ENCODE results near the gene TELO2. TPM values are rescaled to one million over a fixed set of nuclear protein-coding genes. Genes with fewer than 3 reads are reported as not detected.

TELO2 gene
- total RNA-seq, 2 donors from 2014 or later = 85.0 to 91.7 TPM

GRCh38 chr16:1446296-1447080 is 46.7 kb upstream of the TELO2 start:
- H3K4me3 Mint-ChIP-seq = no peak overlapping the region
- no peak for TF ChIP-seq CTCF (conservative IDR thresholded peaks at IDR 0.05)
- Histone ChIP-seq H3K4me1 (ENCODE audit: control insufficient read depth, insufficient read depth, low read length) (no peaks in the 10 kb centered on the region), H3K27ac (ENCODE audit: low read depth, low read length) (no peak overlapping the region), H3K9me3 (ENCODE audit: control insufficient read depth, low read length) (no peaks in the 10 kb centered on the region), H3K36me3 (ENCODE audit: control insufficient read depth, insufficient read depth, low read length) (peaks cover 7% of the 10 kb centered on the region), H3K9ac (ENCODE audit: extremely low read depth, low read length, poor library complexity, severe bottlenecking) (no peak overlapping the region), H3K4me3 (ENCODE audit: low read length) (no peak overlapping the region), H3K27me3 (ENCODE audit: control insufficient read depth, insufficient read depth, low read length, poor library complexity, severe bottlenecking) (no peaks in the 10 kb centered on the region)
- peaks cover 12% of the 10 kb centered on the region for H3K36me3 Mint-ChIP-seq (ENCODE audit: low read depth)
- H3K27me3 Mint-ChIP-seq (ENCODE audit: insufficient read depth) = no peaks in the 10 kb centered on the region
- no peak overlapping the region for H3K27ac Mint-ChIP-seq
- DNase-seq = no peak
- H3K9me3 Mint-ChIP-seq = no peaks in the 10 kb centered on the region
- H3K4me1 Mint-ChIP-seq = no peaks in the 10 kb centered on the region
- WGBS, 2 experiments (ENCODE audit: insufficient coverage in 1 of 2, insufficient read length in 1 of 2) = 95 to 96% methylated on average over 27 to 41 of the region's 41 CpGs

- no peaks in the 10 kb centered on the region for H3K9me3 ChIP-seq (ENCODE audit: control insufficient read depth, low read length)
- H3K27ac Mint-ChIP-seq = no peak overlapping the region
These were observed 45.2 kb upstream of the TELO2 start for GRCh38 chr16:1447965-1448364.

GRCh38 chr16:1448536-1449116 is 44.5 kb upstream of the TELO2 start:
- TF ChIP-seq CTCF (conservative IDR thresholded peaks at IDR 0.05) = no peak
- WGBS, 2 experiments (ENCODE audit: insufficient coverage in 1 of 2, insufficient read length in 1 of 2) = 89 to 94% methylated on average over 19 to 30 of the region's 30 CpGs
- H3K27ac ChIP-seq (ENCODE audit: low read depth, low read length) = no peak overlapping the region
- no peak overlapping the region for H3K9ac ChIP-seq (ENCODE audit: extremely low read depth, low read length, poor library complexity, severe bottlenecking)
- H3K36me3 Mint-ChIP-seq (ENCODE audit: low read depth) = peaks cover 20% of the 10 kb centered on the region
- no peaks in the 10 kb centered on the region for H3K27me3 ChIP-seq (ENCODE audit: control insufficient read depth, insufficient read depth, low read length, poor library complexity, severe bottlenecking)
- H3K4me3 Mint-ChIP-seq = no peak overlapping the region
- H3K4me3 ChIP-seq (ENCODE audit: low read length) = no peak overlapping the region
- H3K36me3 ChIP-seq (ENCODE audit: control insufficient read depth, insufficient read depth, low read length) = peaks cover 9% of the 10 kb centered on the region
- no peaks in the 10 kb centered on the region for H3K9me3 ChIP-seq (ENCODE audit: control insufficient read depth, low read length)
- H3K4me1 ChIP-seq (ENCODE audit: control insufficient read depth, insufficient read depth, low read length) = no peaks in the 10 kb centered on the region
- no peaks in the 10 kb centered on the region for H3K27me3 Mint-ChIP-seq (ENCODE audit: insufficient read depth)
- H3K9me3 Mint-ChIP-seq = no peaks in the 10 kb centered on the region
- H3K4me1 Mint-ChIP-seq = no peaks in the 10 kb centered on the region
- no peak for DNase-seq
- no peak overlapping the region for H3K27ac Mint-ChIP-seq

More at GRCh38 chr16:1447965-1448364, 45.2 kb upstream of the TELO2 start:
- Histone ChIP-seq H3K9ac (ENCODE audit: extremely low read depth, low read length, poor library complexity, severe bottlenecking) (no peak overlapping the region), H3K27me3 (ENCODE audit: control insufficient read depth, insufficient read depth, low read length, poor library complexity, severe bottlenecking) (no peaks in the 10 kb centered on the region), H3K27ac (ENCODE audit: low read depth, low read length) (no peak overlapping the region), H3K4me3 (ENCODE audit: low read length) (no peak overlapping the region), H3K4me1 (ENCODE audit: control insufficient read depth, insufficient read depth, low read length) (no peaks in the 10 kb centered on the region), H3K36me3 (ENCODE audit: control insufficient read depth, insufficient read depth, low read length) (peaks cover 9% of the 10 kb centered on the region)
- Mint-ChIP-seq H3K4me1 (no peaks in the 10 kb centered on the region), H3K36me3 (ENCODE audit: low read depth) (peaks cover 15% of the 10 kb centered on the region), H3K27me3 (ENCODE audit: insufficient read depth) (no peaks in the 10 kb centered on the region), H3K9me3 (no peaks in the 10 kb centered on the region), H3K4me3 (no peak overlapping the region)
- no peak for DNase-seq
- TF ChIP-seq CTCF (conservative IDR thresholded peaks at IDR 0.05) = no peak
- 92 to 93% methylated on average over 10 to 11 of the region's 11 CpGs for WGBS, 2 experiments (ENCODE audit: insufficient coverage in 1 of 2, insufficient read length in 1 of 2)
